Measurements from ENCODE around the gene UBE2V1.
"Not testable (repeated sequence)": the region's sequence is repeated elsewhere in the genome, so short reads cannot be mapped to it uniquely, and the experiment has no call there.

UBE2V1 gene

GRCh38 chr20:50106669-50107068 lies 6.3 kb downstream of the UBE2V1 start:
- H3K18ac ChIP-seq (ENCODE audit: low read depth in 1 of 2, low read length in 2 of 2); H2BK15ac ChIP-seq (ENCODE audit: low read depth, poor library complexity, severe bottlenecking); H3K9me3 ChIP-seq (ENCODE audit: control insufficient read depth, low read length); H3K4me2 ChIP-seq (ENCODE audit: low read length, poor library complexity, severe bottlenecking); H4K8ac ChIP-seq (ENCODE audit: low read length); H3K4me3 ChIP-seq (ENCODE audit: insufficient read depth in 1 of 2, low read depth in 1 of 2, low read length in 2 of 2); H3K27me3 ChIP-seq (ENCODE audit: control insufficient read depth in 1 of 2, insufficient read depth in 1 of 2, low read length in 2 of 2); H3K79me1 ChIP-seq (replicated peaks; ENCODE audit: low read length, poor library complexity, severe bottlenecking); H3K9ac ChIP-seq (ENCODE audit: low read length); H4K91ac ChIP-seq (ENCODE audit: low read length); H2BK120ac ChIP-seq (ENCODE audit: low read depth, low read length); H3K14ac ChIP-seq (ENCODE audit: low read length in 2 of 2); H2AFZ ChIP-seq (ENCODE audit: low read depth, low read length); H3K27ac ChIP-seq (ENCODE audit: low read length, poor library complexity, severe bottlenecking); H2BK12ac ChIP-seq (ENCODE audit: low read length in 2 of 2); H3K23ac ChIP-seq (ENCODE audit: low read length in 2 of 2); H2BK5ac ChIP-seq (ENCODE audit: low read depth, low read length, poor library complexity, severe bottlenecking); DNase-seq; H3K4ac ChIP-seq (ENCODE audit: low read depth in 1 of 2, low read length in 2 of 2): not testable (repeated sequence)
- Histone ChIP-seq H3K4me1 (ENCODE audit: control insufficient read depth, insufficient read depth, low read depth, low read length) (peaks cover 23% of the 10 kb centered on the region), H2AK5ac (ENCODE audit: low read length, severe bottlenecking) (peak overlapping the region; percentile 67), H3K36me3 (ENCODE audit: control insufficient read depth in 1 of 2, insufficient read depth in 2 of 2, low read depth in 1 of 2, low read length in 2 of 2) (peaks cover 3 to 33% of the 10 kb centered on the region in 2 experiments)
- WGBS: 98% methylated on average over 5 of the region's 5 CpGs

GRCh38 chr20:50103464-50104107 lies 9.4 kb downstream of the UBE2V1 start:
- not testable (repeated sequence) for H3K18ac ChIP-seq (ENCODE audit: low read depth in 1 of 2, low read length in 2 of 2); H3K79me1 ChIP-seq (replicated peaks; ENCODE audit: low read length, poor library complexity, severe bottlenecking); H3K4ac ChIP-seq (ENCODE audit: low read depth in 1 of 2, low read length in 2 of 2); H3K23ac ChIP-seq (ENCODE audit: low read length in 2 of 2); H3K9me3 ChIP-seq (ENCODE audit: control insufficient read depth, low read length); H4K91ac ChIP-seq (ENCODE audit: low read length); H3K4me2 ChIP-seq (ENCODE audit: low read length, poor library complexity, severe bottlenecking); H2BK120ac ChIP-seq (ENCODE audit: low read depth, low read length); H2BK15ac ChIP-seq (ENCODE audit: low read depth, poor library complexity, severe bottlenecking); H2AK5ac ChIP-seq (ENCODE audit: low read length, severe bottlenecking); H2AFZ ChIP-seq (ENCODE audit: low read depth, low read length); H3K14ac ChIP-seq (ENCODE audit: low read length in 2 of 2); H2BK12ac ChIP-seq (ENCODE audit: low read length in 2 of 2); H3K27me3 ChIP-seq (ENCODE audit: control insufficient read depth in 1 of 2, insufficient read depth in 1 of 2, low read length in 2 of 2); H2BK5ac ChIP-seq (ENCODE audit: low read depth, low read length, poor library complexity, severe bottlenecking); H3K4me3 ChIP-seq (ENCODE audit: insufficient read depth in 1 of 2, low read depth in 1 of 2, low read length in 2 of 2); H3K9ac ChIP-seq (ENCODE audit: low read length); H4K8ac ChIP-seq (ENCODE audit: low read length)
- 71% methylated on average over 10 of the region's 15 CpGs for WGBS
- Histone ChIP-seq H3K4me1 (ENCODE audit: control insufficient read depth, insufficient read depth, low read depth, low read length) (peaks cover 19% of the 10 kb centered on the region), H3K27ac (ENCODE audit: low read length, poor library complexity, severe bottlenecking) (peak overlapping the region; percentile 91), H3K36me3 (ENCODE audit: control insufficient read depth in 1 of 2, insufficient read depth in 2 of 2, low read depth in 1 of 2, low read length in 2 of 2) (peaks cover 9 to 33% of the 10 kb centered on the region in 2 experiments)
- DNase-seq: peak; percentile 87

- not testable (repeated sequence) for H3K4me2 ChIP-seq (ENCODE audit: low read length, poor library complexity, severe bottlenecking); H2BK15ac ChIP-seq (ENCODE audit: low read depth, poor library complexity, severe bottlenecking); H3K4me3 ChIP-seq (ENCODE audit: insufficient read depth in 1 of 2, low read depth in 1 of 2, low read length in 2 of 2); H2BK12ac ChIP-seq (ENCODE audit: low read length in 2 of 2); H3K79me1 ChIP-seq (replicated peaks; ENCODE audit: low read length, poor library complexity, severe bottlenecking); H3K23ac ChIP-seq (ENCODE audit: low read length in 2 of 2); H3K18ac ChIP-seq (ENCODE audit: low read depth in 1 of 2, low read length in 2 of 2); H3K14ac ChIP-seq (ENCODE audit: low read length in 2 of 2); H3K9me3 ChIP-seq (ENCODE audit: control insufficient read depth, low read length); H2BK5ac ChIP-seq (ENCODE audit: low read depth, low read length, poor library complexity, severe bottlenecking); H3K9ac ChIP-seq (ENCODE audit: low read length); H4K91ac ChIP-seq (ENCODE audit: low read length); DNase-seq; H3K27me3 ChIP-seq (ENCODE audit: control insufficient read depth in 1 of 2, insufficient read depth in 1 of 2, low read length in 2 of 2); H2AFZ ChIP-seq (ENCODE audit: low read depth, low read length); H2BK120ac ChIP-seq (ENCODE audit: low read depth, low read length); H4K8ac ChIP-seq (ENCODE audit: low read length); H3K4ac ChIP-seq (ENCODE audit: low read depth in 1 of 2, low read length in 2 of 2)
- Histone ChIP-seq H3K27ac (ENCODE audit: low read length, poor library complexity, severe bottlenecking) (peak overlapping the region; percentile 91), H2AK5ac (ENCODE audit: low read length, severe bottlenecking) (peak overlapping the region; percentile 12), H3K4me1 (ENCODE audit: control insufficient read depth, insufficient read depth, low read depth, low read length) (peaks cover 15% of the 10 kb centered on the region), H3K36me3 (ENCODE audit: control insufficient read depth in 1 of 2, insufficient read depth in 2 of 2, low read depth in 1 of 2, low read length in 2 of 2) (peaks cover 6 to 31% of the 10 kb centered on the region in 2 experiments)
- 97% methylated on average over 14 of the region's 14 CpGs for WGBS
Measured at GRCh38 chr20:50102551-50102950, 10.4 kb downstream of the UBE2V1 start.

GRCh38 chr20:50101887-50102286 lies 11.1 kb downstream of the UBE2V1 start:
- no peak overlapping the region for H2BK12ac ChIP-seq (ENCODE audit: low read length in 2 of 2)
- no peak overlapping the region for H2BK5ac ChIP-seq (ENCODE audit: low read depth, low read length, poor library complexity, severe bottlenecking)
- H4K91ac ChIP-seq (ENCODE audit: low read length): no peak overlapping the region
- DNase-seq: no peak
- H3K27ac ChIP-seq (ENCODE audit: low read length, poor library complexity, severe bottlenecking): no peak overlapping the region
- no peak overlapping the region for H3K18ac ChIP-seq (ENCODE audit: low read depth in 1 of 2, low read length in 2 of 2)
- no peak overlapping the region for H3K14ac ChIP-seq (ENCODE audit: low read length in 2 of 2)
- no peak overlapping the region for H3K9ac ChIP-seq (ENCODE audit: low read length)
- H4K8ac ChIP-seq (ENCODE audit: low read length): no peak overlapping the region
- H2AK5ac ChIP-seq (ENCODE audit: low read length, severe bottlenecking): no peak overlapping the region
- H3K4me2 ChIP-seq (ENCODE audit: low read length, poor library complexity, severe bottlenecking): no peak overlapping the region
- H3K9me3 ChIP-seq (ENCODE audit: control insufficient read depth, low read length): no peaks in the 10 kb centered on the region
- H3K36me3 ChIP-seq (ENCODE audit: control insufficient read depth in 1 of 2, insufficient read depth in 2 of 2, low read depth in 1 of 2, low read length in 2 of 2): peaks cover 6 to 30% of the 10 kb centered on the region in 2 experiments
- H2AFZ ChIP-seq (ENCODE audit: low read depth, low read length): no peak overlapping the region
- H3K23ac ChIP-seq (ENCODE audit: low read length in 2 of 2): no peak overlapping the region
- no peak overlapping the region for H2BK15ac ChIP-seq (ENCODE audit: low read depth, poor library complexity, severe bottlenecking)
- WGBS: 95% methylated on average over 4 of the region's 4 CpGs
- H3K79me1 ChIP-seq (replicated peaks; ENCODE audit: low read length, poor library complexity, severe bottlenecking): no peaks in the 10 kb centered on the region
- no peak overlapping the region for H3K4ac ChIP-seq (ENCODE audit: low read depth in 1 of 2, low read length in 2 of 2)
- H2BK120ac ChIP-seq (ENCODE audit: low read depth, low read length): no peak overlapping the region
- H3K4me1 ChIP-seq (ENCODE audit: control insufficient read depth, insufficient read depth, low read depth, low read length): peaks cover 15% of the 10 kb centered on the region
- no peak overlapping the region for H3K4me3 ChIP-seq (ENCODE audit: insufficient read depth in 1 of 2, low read depth in 1 of 2, low read length in 2 of 2)
- no peaks in the 10 kb centered on the region for H3K27me3 ChIP-seq (ENCODE audit: control insufficient read depth in 1 of 2, insufficient read depth in 1 of 2, low read length in 2 of 2)
